ENCODE results near the gene HCN2. TPM values are rescaled to one million over a fixed set of nuclear protein-coding genes. Genes with fewer than 3 reads are reported as not detected.
A peak's percentile ranks its signal among the peaks of the same experiment; 100 is the strongest.

HCN2 gene
- total and polyA plus RNA-seq, 12 donors: 0.74 to 9.1 (median 3.6) TPM

- peak; percentile 83 to 95 (median 91) for DNase-seq
- 5 to 47% (median 10%) methylated on average over 3 to 41 of the region's 41 CpGs for WGBS, 4 donors
- H3K9me3 ChIP-seq (replicated peaks in 1 of 3): no peaks in the 10 kb centered on the region
- peaks cover 21% of the 10 kb centered on the region for H3K27me3 ChIP-seq
- TF ChIP-seq POLR2A (IDR thresholded peaks at IDR 0.05) (no peak), CTCF (IDR thresholded peaks at IDR 0.05) (peak; percentile 20 to 63 (median 58))
- H3K36me3 ChIP-seq (replicated peaks in 1 of 2): peaks cover 0 to 3% of the 10 kb centered on the region in 2 donors
- H3K4me3 ChIP-seq: no peak overlapping the region
- peak overlapping the region in 2 of 5 donors; percentile 29 to 34 for H3K27ac ChIP-seq
- H3K4me1 ChIP-seq (replicated peaks in 1 of 2): peaks cover 7 to 43% of the 10 kb centered on the region in 2 donors
- intact Hi-C loops (cut with DNase I): no loop called here
Observed at GRCh38 chr19:588093-588740, 1.5 kb upstream of the HCN2 start.

- peak overlapping the region in 1 of 4 donors; percentile 42 for H3K4me3 ChIP-seq
- intact Hi-C loops (cut with DNase I): no loop called here
- H3K4me1 ChIP-seq (replicated peaks in 1 of 2): peaks cover 4 to 35% of the 10 kb centered on the region in 2 donors
- no peaks in the 10 kb centered on the region for H3K36me3 ChIP-seq (replicated peaks in 1 of 2)
- H3K27me3 ChIP-seq: peaks cover 21% of the 10 kb centered on the region
- H3K9me3 ChIP-seq (replicated peaks in 1 of 3): no peaks in the 10 kb centered on the region
- H3K27ac ChIP-seq: peak overlapping the region in 1 of 5 donors; percentile 34
- no peak for TF ChIP-seq CTCF (IDR thresholded peaks at IDR 0.05)
- DNase-seq: peak in 1 of 7 donors; percentile 23
- WGBS, 4 donors: 18 to 39% (median 22%) methylated on average over 9 to 54 of the region's 54 CpGs
Observed at GRCh38 chr19:588741-589692, 664 bp upstream of the HCN2 start.

- Histone ChIP-seq H3K9me3 (replicated peaks in 1 of 3) (no peaks in the 10 kb centered on the region), H3K27me3 (peaks cover 21% of the 10 kb centered on the region), H3K4me1 (replicated peaks in 1 of 2) (peaks cover 0 to 28% of the 10 kb centered on the region in 2 donors), H3K27ac (no peak overlapping the region), H3K36me3 (replicated peaks in 1 of 2) (no peaks in the 10 kb centered on the region), H3K4me3 (peak overlapping the region in 1 of 4 donors; percentile 34)
- no peak for DNase-seq
- 1% methylated on average over 34 to 50 of the region's 50 CpGs; no CpG with 5 or more reads in 2 of the 4 donors for WGBS, 4 donors
- TF ChIP-seq POLR2A (IDR thresholded peaks at IDR 0.05) (no peak), CTCF (IDR thresholded peaks at IDR 0.05) (no peak)
- intact Hi-C loops (cut with DNase I): loop anchor here in 1 of 2 donors (10.0 kb wide), 1 partner anchor 144 kb away; no protein-coding TSS in a partner anchor
Observed at GRCh38 chr19:590396-590745, 690 bp downstream of the HCN2 start.

GRCh38 chr19:590750-591098 lies 1.0 kb downstream of the HCN2 start:
- no peaks in the 10 kb centered on the region for H3K9me3 ChIP-seq (replicated peaks in 1 of 3)
- no peak overlapping the region for H3K27ac ChIP-seq
- DNase-seq: no peak
- H3K36me3 ChIP-seq (replicated peaks in 1 of 2): no peaks in the 10 kb centered on the region
- TF ChIP-seq POLR2A (IDR thresholded peaks at IDR 0.05) (no peak), CTCF (IDR thresholded peaks at IDR 0.05) (no peak)
- H3K4me1 ChIP-seq (replicated peaks in 1 of 2): peaks cover 0 to 27% of the 10 kb centered on the region in 2 donors
- intact Hi-C loops (cut with DNase I): loop anchor here in 1 of 2 donors (10.0 kb wide), 1 partner anchor 144 kb away; no protein-coding TSS in a partner anchor
- peaks cover 21% of the 10 kb centered on the region for H3K27me3 ChIP-seq
- WGBS, 4 donors: 1 to 6% (median 6%) methylated on average over 24 to 41 of the region's 41 CpGs; no CpG with 5 or more reads in 1 of the 4 donors
- peak overlapping the region in 1 of 4 donors; percentile 34 for H3K4me3 ChIP-seq
